Type B pancreatic cell (in vitro differentiated cells): ENCODE data around the gene TNFRSF6B. TPM values are rescaled to one million over a fixed set of nuclear protein-coding genes. Genes with fewer than 3 reads are reported as not detected.

Source experiments
- DNase-seq: peaks from one replicate; pipeline ENCODE4 v3.0.0; 2021; ENCODE audit warnings: mixed read lengths; ENCODE audit not compliant: unreplicated experiment; ENCODE audit errors: extremely low spot score
- H3K27ac Mint-ChIP-seq: 2 replicates; pipeline ENCODE4 v1.8.0; 2021; ENCODE audit warnings: mild to moderate bottlenecking, mixed read lengths
- H3K27me3 Mint-ChIP-seq: 2 replicates; pipeline ENCODE4 v1.8.0; 2021; ENCODE audit warnings: mixed read lengths
- H3K36me3 Mint-ChIP-seq: 2 replicates; pipeline ENCODE4 v1.8.0; 2021; ENCODE audit warnings: mixed read lengths
- H3K4me1 Mint-ChIP-seq: one replicate; pipeline ENCODE4 v1.8.0; 2021; ENCODE audit warnings: mixed read lengths; ENCODE audit not compliant: unreplicated experiment
- H3K4me3 Mint-ChIP-seq: 2 replicates; pipeline ENCODE4 v1.8.0; 2021; ENCODE audit warnings: mild to moderate bottlenecking, mixed read lengths
- H3K9me3 Mint-ChIP-seq: 2 replicates; pipeline ENCODE4 v1.8.0; 2021; ENCODE audit warnings: mixed read lengths
- CTCF ChIP-seq: fragments of 200-600 bp; sonication (generic); conservative IDR thresholded peaks from 2 replicates; pipeline ENCODE4 v1.5.0; 2021; ENCODE audit warnings: antibody characterized with exemption, mild to moderate bottlenecking
- total RNA-seq: library from RNA; stranded (reverse); gene quantifications from 2 replicates; pipeline ENCODE4 v1.2.1, GENCODE V29; 2021; ENCODE audit warnings: low replicate concordance

Gene TNFRSF6B
- total RNA-seq, 1 donor from 2014 or later = not detected

- Mint-ChIP-seq H3K27me3 (no peaks in the 10 kb centered on the region), H3K27ac (no peak overlapping the region), H3K36me3 (no peaks in the 10 kb centered on the region), H3K4me1 (no peaks in the 10 kb centered on the region), H3K4me3 (no peak overlapping the region), H3K9me3 (no peaks in the 10 kb centered on the region)
- no peak for DNase-seq
- no peak for TF ChIP-seq CTCF
Measured at GRCh38 chr20:63680857-63681608, 15.4 kb upstream of the TNFRSF6B start.

GRCh38 chr20:63681609-63682142 is 14.8 kb upstream of the TNFRSF6B start:
- TF ChIP-seq CTCF = no peak
- no peaks in the 10 kb centered on the region for H3K36me3 Mint-ChIP-seq
- no peaks in the 10 kb centered on the region for H3K27me3 Mint-ChIP-seq
- no peaks in the 10 kb centered on the region for H3K4me1 Mint-ChIP-seq
- no peak for DNase-seq
- no peak overlapping the region for H3K4me3 Mint-ChIP-seq
- H3K9me3 Mint-ChIP-seq = no peaks in the 10 kb centered on the region
- no peak overlapping the region for H3K27ac Mint-ChIP-seq

- no peaks in the 10 kb centered on the region for H3K9me3 Mint-ChIP-seq
- H3K36me3 Mint-ChIP-seq = no peaks in the 10 kb centered on the region
- no peak overlapping the region for H3K27ac Mint-ChIP-seq
- no peaks in the 10 kb centered on the region for H3K27me3 Mint-ChIP-seq
- no peak overlapping the region for H3K4me3 Mint-ChIP-seq
- no peak for TF ChIP-seq CTCF
- H3K4me1 Mint-ChIP-seq = no peaks in the 10 kb centered on the region
- DNase-seq = no peak
Measured at GRCh38 chr20:63682384-63683139, 13.9 kb upstream of the TNFRSF6B start.

- DNase-seq = no peak
- no peaks in the 10 kb centered on the region for H3K4me1 Mint-ChIP-seq
- H3K4me3 Mint-ChIP-seq = no peak overlapping the region
- no peaks in the 10 kb centered on the region for H3K36me3 Mint-ChIP-seq
- H3K27me3 Mint-ChIP-seq = no peaks in the 10 kb centered on the region
- no peak overlapping the region for H3K27ac Mint-ChIP-seq
- no peak for TF ChIP-seq CTCF
- H3K9me3 Mint-ChIP-seq = no peaks in the 10 kb centered on the region
Measured at GRCh38 chr20:63685269-63686026, 11.0 kb upstream of the TNFRSF6B start.

GRCh38 chr20:63686094-63686491 is 10.4 kb upstream of the TNFRSF6B start:
- Mint-ChIP-seq H3K27ac (no peak overlapping the region), H3K4me1 (no peaks in the 10 kb centered on the region), H3K9me3 (no peaks in the 10 kb centered on the region), H3K27me3 (no peaks in the 10 kb centered on the region), H3K36me3 (no peaks in the 10 kb centered on the region), H3K4me3 (no peak overlapping the region)
- no peak for DNase-seq
- no peak for TF ChIP-seq CTCF
